Lower leg skin (tissue), 4 donors: ENCODE data around the gene SH3TC2. TPM values are rescaled to one million over a fixed set of nuclear protein-coding genes. Genes with fewer than 3 reads are reported as not detected.

Experiments
- DNase-seq, 2 donors: peaks; one replicate each; pipeline ENCODE4 v3.0.0-alpha.2; 2019; ENCODE audit warnings: low spot score in 2 of 2
- H3K4me3 ChIP-seq: fragments of 200-600 bp; sonication (generic); 2 replicates; pipeline ENCODE4 v1.5.1; 2017; ENCODE audit warnings: mild to moderate bottlenecking, low read depth; ENCODE audit not compliant: poor library complexity, severe bottlenecking
- POLR2A ChIP-seq, 2 donors: fragments of 450-650 bp; IDR thresholded peaks; one replicate each; pipeline ENCODE4 v1.6.1; 2016 to 2017; ENCODE audit warnings: antibody characterized with exemption in 2 of 2, mild to moderate bottlenecking in 1 of 2, moderate library complexity in 1 of 2
- WGBS, 2 donors: methylation state at CpG; one replicate each; pipeline ENCODE4 v1.1.5; 2018; 5-methylcytosine and 5-hydroxymethylcytosine counted together
- intact Hi-C: fragments of 100-400 bp; cut with DNase I; formaldehyde crosslinking; loops from one replicate; pipeline ENCODE4 v1.15.0; 2023; ENCODE audit warnings: low total_unique reads
- total RNA-seq, 4 donors: library from RNA; depleted of rRNA; stranded (reverse); fragments of >200 nt; gene quantifications; one replicate each; pipeline ENCODE4 v1.1.0, GENCODE V29; 2016
- TF ChIP-seq, protein P1 (sequence below), 3 donors: fragments of 450-650 bp; IDR thresholded peaks; one replicate each; pipeline ENCODE4 v1.5.1; 2016; ENCODE audit warnings: antibody characterized with exemption in 3 of 3, mild to moderate bottlenecking in 3 of 3, moderate library complexity in 2 of 3

Gene SH3TC2
- total RNA-seq, 4 donors from 2014 or later, result 0.80 to 3.7 (median 2.0) TPM

DNA sequence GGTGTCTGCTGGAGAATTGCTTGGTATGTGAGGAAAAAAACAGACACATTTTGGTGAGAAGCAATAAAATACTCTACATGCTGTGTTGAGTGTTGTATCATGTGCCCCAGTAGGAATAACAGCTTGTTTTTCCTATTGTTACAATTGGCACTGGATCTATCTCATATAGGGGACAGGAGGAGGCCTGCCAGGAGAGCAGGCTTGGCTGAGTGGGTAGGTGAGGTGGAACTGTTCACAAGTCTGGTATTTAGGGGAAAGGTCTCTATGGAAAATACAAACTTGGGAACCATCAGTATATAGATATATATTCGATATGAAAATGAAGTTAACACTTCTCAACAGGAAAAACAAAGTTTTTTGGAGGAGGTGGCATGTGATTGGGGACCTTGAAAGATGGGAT, 9.5 kb upstream of the SH3TC2 start:
- no peak for TF ChIP-seq POLR2A (IDR thresholded peaks at IDR 0.05)
- TF ChIP-seq, protein P1, sequence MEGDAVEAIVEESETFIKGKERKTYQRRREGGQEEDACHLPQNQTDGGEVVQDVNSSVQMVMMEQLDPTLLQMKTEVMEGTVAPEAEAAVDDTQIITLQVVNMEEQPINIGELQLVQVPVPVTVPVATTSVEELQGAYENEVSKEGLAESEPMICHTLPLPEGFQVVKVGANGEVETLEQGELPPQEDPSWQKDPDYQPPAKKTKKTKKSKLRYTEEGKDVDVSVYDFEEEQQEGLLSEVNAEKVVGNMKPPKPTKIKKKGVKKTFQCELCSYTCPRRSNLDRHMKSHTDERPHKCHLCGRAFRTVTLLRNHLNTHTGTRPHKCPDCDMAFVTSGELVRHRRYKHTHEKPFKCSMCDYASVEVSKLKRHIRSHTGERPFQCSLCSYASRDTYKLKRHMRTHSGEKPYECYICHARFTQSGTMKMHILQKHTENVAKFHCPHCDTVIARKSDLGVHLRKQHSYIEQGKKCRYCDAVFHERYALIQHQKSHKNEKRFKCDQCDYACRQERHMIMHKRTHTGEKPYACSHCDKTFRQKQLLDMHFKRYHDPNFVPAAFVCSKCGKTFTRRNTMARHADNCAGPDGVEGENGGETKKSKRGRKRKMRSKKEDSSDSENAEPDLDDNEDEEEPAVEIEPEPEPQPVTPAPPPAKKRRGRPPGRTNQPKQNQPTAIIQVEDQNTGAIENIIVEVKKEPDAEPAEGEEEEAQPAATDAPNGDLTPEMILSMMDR (IDR thresholded peaks at IDR 0.05), result no peak
- intact Hi-C loops, result no loop called here
- H3K4me3 ChIP-seq, result no peak overlapping the region
- WGBS, 2 donors, result 58 to 75% methylated on average over 1 of the region's 1 CpG
- no peak for DNase-seq

- no peak overlapping the region for H3K4me3 ChIP-seq
- TF ChIP-seq, protein P1 (IDR thresholded peaks at IDR 0.05), result no peak
- TF ChIP-seq POLR2A (IDR thresholded peaks at IDR 0.05), result no peak
- intact Hi-C loops, result no loop called here
- DNase-seq, result no peak
- 60 to 64% methylated on average over 2 of the region's 2 CpGs for WGBS, 2 donors
These were observed 8.9 kb upstream of the SH3TC2 start for GRCh38 chr5:149071756-149072155.

DNA sequence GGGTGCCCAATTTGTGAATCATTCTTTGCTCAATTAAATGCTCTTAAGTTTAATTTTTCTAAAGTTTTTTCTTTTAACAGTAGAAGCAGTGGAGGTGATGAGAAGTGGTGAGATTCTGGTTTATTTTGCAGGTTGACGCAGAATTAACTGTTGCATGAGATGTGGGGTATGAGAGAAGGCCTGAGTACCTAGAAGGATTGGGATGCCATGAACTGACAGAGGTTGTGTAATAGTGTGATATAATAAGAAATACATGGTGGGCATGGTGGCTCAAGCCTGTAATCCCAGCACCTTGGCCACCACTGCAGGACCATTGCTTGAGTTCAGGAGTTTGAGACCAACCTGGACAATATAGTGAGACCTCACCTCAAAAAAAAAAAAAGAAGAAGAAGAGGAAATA, 8.4 kb upstream of the SH3TC2 start:
- 0 to 4% methylated on average over 1 of the region's 1 CpG for WGBS, 2 donors
- H3K4me3 ChIP-seq, result no peak overlapping the region
- intact Hi-C loops, result no loop called here
- TF ChIP-seq, protein P1 (IDR thresholded peaks at IDR 0.05), result no peak
- TF ChIP-seq POLR2A (IDR thresholded peaks at IDR 0.05), result no peak
- no peak for DNase-seq

GRCh38 chr5:149069711-149070110, 6.8 kb upstream of the SH3TC2 start:
- no peak for TF ChIP-seq POLR2A (IDR thresholded peaks at IDR 0.05)
- TF ChIP-seq, protein P1 (IDR thresholded peaks at IDR 0.05), result no peak

GRCh38 chr5:149063896-149064478, 1.1 kb upstream of the SH3TC2 start:
- no peak overlapping the region for H3K4me3 ChIP-seq
- WGBS, 2 donors, result 66 to 70% methylated on average over 2 of the region's 2 CpGs
- no peak for DNase-seq
- intact Hi-C loops, result no loop called here
- TF ChIP-seq, protein P1 (IDR thresholded peaks at IDR 0.05), result no peak
- TF ChIP-seq POLR2A (IDR thresholded peaks at IDR 0.05), result no peak

More at GRCh38 chr5:149069711-149070110, 6.8 kb upstream of the SH3TC2 start:
- intact Hi-C loops, result no loop called here
- H3K4me3 ChIP-seq, result no peak overlapping the region
- WGBS, 2 donors, result 44 to 59% methylated on average over 2 of the region's 2 CpGs
- no peak for DNase-seq
